C4-2B (cell line): ENCODE measurements around the gene SEMA4B.

Experiments used
- ZFX ChIP-seq: fragments of 450-650 bp; IDR thresholded peaks from 2 replicates; pipeline ENCODE4 v1.6.1; 2017
- TF ChIP-seq, protein P1 (sequence below): fragments of 450-650 bp; conservative IDR thresholded peaks from 2 replicates; pipeline ENCODE4 v1.5.1; 2017; ENCODE audit warnings: mild to moderate bottlenecking

DNA sequence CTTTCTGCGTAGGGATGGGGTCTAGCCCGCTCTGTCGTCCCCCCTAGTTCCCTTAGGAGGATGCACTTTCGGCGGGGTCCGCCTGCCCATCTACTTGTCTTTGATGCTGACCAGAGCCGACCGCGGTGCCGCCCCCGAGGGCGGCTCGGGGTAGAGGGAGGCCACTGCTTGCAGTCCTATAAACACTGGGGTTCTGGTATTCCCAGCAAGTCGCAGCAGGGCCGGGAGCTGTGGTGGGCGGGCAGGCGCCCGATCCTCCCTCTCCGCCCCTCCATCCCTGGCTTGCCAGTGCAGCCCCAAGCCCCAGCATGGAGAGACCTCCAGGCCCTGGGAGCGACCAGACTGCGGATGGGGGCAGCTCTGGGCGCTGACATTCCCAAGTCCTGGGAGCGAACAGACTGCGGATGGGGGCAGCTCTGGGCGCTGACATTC, 830 bp downstream of the SEMA4B start:
- TF ChIP-seq, protein P1, sequence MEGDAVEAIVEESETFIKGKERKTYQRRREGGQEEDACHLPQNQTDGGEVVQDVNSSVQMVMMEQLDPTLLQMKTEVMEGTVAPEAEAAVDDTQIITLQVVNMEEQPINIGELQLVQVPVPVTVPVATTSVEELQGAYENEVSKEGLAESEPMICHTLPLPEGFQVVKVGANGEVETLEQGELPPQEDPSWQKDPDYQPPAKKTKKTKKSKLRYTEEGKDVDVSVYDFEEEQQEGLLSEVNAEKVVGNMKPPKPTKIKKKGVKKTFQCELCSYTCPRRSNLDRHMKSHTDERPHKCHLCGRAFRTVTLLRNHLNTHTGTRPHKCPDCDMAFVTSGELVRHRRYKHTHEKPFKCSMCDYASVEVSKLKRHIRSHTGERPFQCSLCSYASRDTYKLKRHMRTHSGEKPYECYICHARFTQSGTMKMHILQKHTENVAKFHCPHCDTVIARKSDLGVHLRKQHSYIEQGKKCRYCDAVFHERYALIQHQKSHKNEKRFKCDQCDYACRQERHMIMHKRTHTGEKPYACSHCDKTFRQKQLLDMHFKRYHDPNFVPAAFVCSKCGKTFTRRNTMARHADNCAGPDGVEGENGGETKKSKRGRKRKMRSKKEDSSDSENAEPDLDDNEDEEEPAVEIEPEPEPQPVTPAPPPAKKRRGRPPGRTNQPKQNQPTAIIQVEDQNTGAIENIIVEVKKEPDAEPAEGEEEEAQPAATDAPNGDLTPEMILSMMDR, result no peak
- no peak for TF ChIP-seq ZFX
